C4-2B (cell line): Measurements from ENCODE around the gene TMEM121.

Experiments
- ZFX ChIP-seq: fragments of 450-650 bp; IDR thresholded peaks from 2 replicates; pipeline ENCODE4 v1.6.1; 2017
- TF ChIP-seq, protein P1 (sequence below): fragments of 450-650 bp; conservative IDR thresholded peaks from 2 replicates; pipeline ENCODE4 v1.5.1; 2017; ENCODE audit warnings: mild to moderate bottlenecking

DNA sequence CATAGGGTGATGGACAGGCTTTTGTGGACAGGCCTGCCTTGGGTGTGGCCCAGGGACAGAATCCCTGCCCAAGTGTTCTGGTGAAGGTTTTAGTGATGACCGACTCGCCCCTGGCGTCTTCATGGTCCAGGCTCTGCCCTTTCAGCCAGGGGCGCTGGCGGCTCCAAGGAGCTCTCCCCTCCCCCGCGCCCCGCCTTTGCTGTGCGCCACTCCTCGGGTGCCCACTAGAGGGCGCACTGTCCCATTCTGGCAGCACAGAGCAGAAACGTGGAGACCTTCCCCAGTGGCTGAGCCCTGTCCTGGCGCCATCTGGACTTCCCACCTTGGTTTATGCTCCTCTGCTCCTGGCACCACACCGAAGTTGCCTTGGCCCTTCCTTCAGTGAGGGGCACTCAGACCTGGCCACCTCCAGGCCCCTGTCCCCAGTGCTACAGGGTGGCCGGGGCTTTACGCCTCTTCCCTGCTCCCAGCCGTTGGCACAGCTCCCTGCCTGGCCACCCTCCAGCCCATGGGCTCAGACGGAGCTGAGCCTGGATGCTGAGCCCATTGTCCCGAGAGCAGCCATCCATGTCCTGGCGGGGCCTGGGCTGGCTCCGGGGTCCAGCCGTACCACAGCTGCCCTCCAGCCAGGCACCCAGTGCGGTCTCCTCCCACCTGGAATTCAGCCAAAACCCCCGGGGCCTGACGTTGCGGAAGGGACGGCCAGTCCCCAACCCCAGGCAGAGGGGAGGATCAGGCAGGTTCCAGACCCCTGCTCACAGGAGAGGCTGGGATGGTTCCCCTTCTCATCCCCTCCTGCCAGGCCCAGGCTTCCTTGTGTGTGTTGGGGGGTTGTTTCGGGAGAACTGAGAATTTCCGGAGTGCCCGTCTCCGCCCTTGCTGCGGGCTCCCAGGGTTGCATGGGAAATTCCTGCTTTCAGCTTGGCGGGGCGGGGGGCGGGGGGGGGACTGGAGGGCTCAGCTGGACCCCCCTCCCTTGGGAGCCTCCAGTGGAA, 45.3 kb upstream of the TMEM121 start:
- TF ChIP-seq, protein P1, sequence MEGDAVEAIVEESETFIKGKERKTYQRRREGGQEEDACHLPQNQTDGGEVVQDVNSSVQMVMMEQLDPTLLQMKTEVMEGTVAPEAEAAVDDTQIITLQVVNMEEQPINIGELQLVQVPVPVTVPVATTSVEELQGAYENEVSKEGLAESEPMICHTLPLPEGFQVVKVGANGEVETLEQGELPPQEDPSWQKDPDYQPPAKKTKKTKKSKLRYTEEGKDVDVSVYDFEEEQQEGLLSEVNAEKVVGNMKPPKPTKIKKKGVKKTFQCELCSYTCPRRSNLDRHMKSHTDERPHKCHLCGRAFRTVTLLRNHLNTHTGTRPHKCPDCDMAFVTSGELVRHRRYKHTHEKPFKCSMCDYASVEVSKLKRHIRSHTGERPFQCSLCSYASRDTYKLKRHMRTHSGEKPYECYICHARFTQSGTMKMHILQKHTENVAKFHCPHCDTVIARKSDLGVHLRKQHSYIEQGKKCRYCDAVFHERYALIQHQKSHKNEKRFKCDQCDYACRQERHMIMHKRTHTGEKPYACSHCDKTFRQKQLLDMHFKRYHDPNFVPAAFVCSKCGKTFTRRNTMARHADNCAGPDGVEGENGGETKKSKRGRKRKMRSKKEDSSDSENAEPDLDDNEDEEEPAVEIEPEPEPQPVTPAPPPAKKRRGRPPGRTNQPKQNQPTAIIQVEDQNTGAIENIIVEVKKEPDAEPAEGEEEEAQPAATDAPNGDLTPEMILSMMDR, result peak; percentile 99
- TF ChIP-seq ZFX, result no peak
